ENCODE results near the gene BRSK2. TPM values are rescaled to one million over a fixed set of nuclear protein-coding genes. Genes with fewer than 3 reads are reported as not detected.
"Not testable (repeated sequence)": the region's sequence is repeated elsewhere in the genome, so short reads cannot be mapped to it uniquely, and the experiment has no call there.

The BRSK2 gene
- polyA plus RNA-seq, 1 experiment, result 0.28 TPM

- H3K36me3 ChIP-seq (ENCODE audit: control insufficient read depth, insufficient read depth, low read length), result no peaks in the 10 kb centered on the region
- H3K27me3 ChIP-seq (ENCODE audit: control insufficient read depth, insufficient read depth, low read length), result no peaks in the 10 kb centered on the region
- no peak overlapping the region for H3K4me3 ChIP-seq (ENCODE audit: low read depth, low read length)
- ChIA-PET CTCF (interaction anchor here (0.6 kb wide), 1 partner anchor 818 kb away, joined by 3 read pairs; no protein-coding TSS in a partner anchor), POLR2A (no interaction called here)
- no peak for DNase-seq (ENCODE audit: low read depth)
- TF ChIP-seq CTCF (IDR thresholded peaks at IDR 0.05; ENCODE audit: insufficient read depth, low read depth, low read length), result no peak
Measured at GRCh38 chr11:1356007-1356435, 33.7 kb upstream of the BRSK2 start.

GRCh38 chr11:1356478-1356960 is 33.2 kb upstream of the BRSK2 start:
- no peak for DNase-seq (ENCODE audit: low read depth)
- TF ChIP-seq CTCF (IDR thresholded peaks at IDR 0.05; ENCODE audit: insufficient read depth, low read depth, low read length), result no peak
- H3K4me3 ChIP-seq (ENCODE audit: low read depth, low read length), result no peak overlapping the region
- H3K27me3 ChIP-seq (ENCODE audit: control insufficient read depth, insufficient read depth, low read length), result no peaks in the 10 kb centered on the region
- ChIA-PET POLR2A (no interaction called here), CTCF (no interaction called here)
- no peaks in the 10 kb centered on the region for H3K36me3 ChIP-seq (ENCODE audit: control insufficient read depth, insufficient read depth, low read length)

- DNase-seq (ENCODE audit: low read depth), result no peak
- CTCF ChIA-PET, result no interaction called here
- no peaks in the 10 kb centered on the region for H3K36me3 ChIP-seq (ENCODE audit: control insufficient read depth, insufficient read depth, low read length)
- no peaks in the 10 kb centered on the region for H3K27me3 ChIP-seq (ENCODE audit: control insufficient read depth, insufficient read depth, low read length)
- no peak for TF ChIP-seq CTCF (IDR thresholded peaks at IDR 0.05; ENCODE audit: insufficient read depth, low read depth, low read length)
- H3K4me3 ChIP-seq (ENCODE audit: low read depth, low read length), result no peak overlapping the region
- POLR2A ChIA-PET, result no interaction called here
Measured at GRCh38 chr11:1358286-1358685, 31.4 kb upstream of the BRSK2 start.

- DNase-seq (ENCODE audit: low read depth); H3K4me3 ChIP-seq (ENCODE audit: low read depth, low read length); CTCF ChIA-PET; POLR2A ChIA-PET; H3K36me3 ChIP-seq (ENCODE audit: control insufficient read depth, insufficient read depth, low read length); H3K27me3 ChIP-seq (ENCODE audit: control insufficient read depth, insufficient read depth, low read length): not testable (repeated sequence)
Measured at GRCh38 chr11:1358931-1359330, 30.8 kb upstream of the BRSK2 start.

GRCh38 chr11:1359556-1359955 is 30.2 kb upstream of the BRSK2 start:
- CTCF ChIA-PET, result no interaction called here
- no peaks in the 10 kb centered on the region for H3K27me3 ChIP-seq (ENCODE audit: control insufficient read depth, insufficient read depth, low read length)
- H3K4me3 ChIP-seq (ENCODE audit: low read depth, low read length), result no peak overlapping the region
- no peaks in the 10 kb centered on the region for H3K36me3 ChIP-seq (ENCODE audit: control insufficient read depth, insufficient read depth, low read length)
- POLR2A ChIA-PET, result no interaction called here
- no peak for DNase-seq (ENCODE audit: low read depth)
- no peak for TF ChIP-seq CTCF (IDR thresholded peaks at IDR 0.05; ENCODE audit: insufficient read depth, low read depth, low read length)

- CTCF ChIA-PET, result interaction anchor here (0.6 kb wide), 1 partner anchor 28 kb away, joined by 3 read pairs; no protein-coding TSS in a partner anchor
- Histone ChIP-seq H3K4me3 (ENCODE audit: low read depth, low read length) (no peak overlapping the region), H3K27me3 (ENCODE audit: control insufficient read depth, insufficient read depth, low read length) (no peaks in the 10 kb centered on the region), H3K36me3 (ENCODE audit: control insufficient read depth, insufficient read depth, low read length) (no peaks in the 10 kb centered on the region)
- no peak for DNase-seq (ENCODE audit: low read depth)
- POLR2A ChIA-PET, result no interaction called here
- no peak for TF ChIP-seq CTCF (IDR thresholded peaks at IDR 0.05; ENCODE audit: insufficient read depth, low read depth, low read length)
Measured at GRCh38 chr11:1360181-1360834, 29.4 kb upstream of the BRSK2 start.
